ENCODE results near the gene ZNF804B. TPM values are rescaled to one million over a fixed set of nuclear protein-coding genes. Genes with fewer than 3 reads are reported as not detected.

ZNF804B gene
- total RNA-seq, 2 experiments from 2014 or later = not detected

- Histone ChIP-seq H3K9me2 (ENCODE audit: insufficient read depth, low read length) (no peaks in the 10 kb centered on the region), H3K4me1 (ENCODE audit: insufficient read depth, low read length, poor library complexity, severe bottlenecking) (no peaks in the 10 kb centered on the region), H4K20me1 (ENCODE audit: insufficient read depth, low read length) (no peaks in the 10 kb centered on the region), H3K27ac (ENCODE audit: low read depth, low read length, poor library complexity, severe bottlenecking) (no peak overlapping the region), H3K4me3 (ENCODE audit: low read depth, low read length, poor library complexity, severe bottlenecking) (no peak overlapping the region), H2AFZ (ENCODE audit: low read length) (no peak overlapping the region), H3K9me3 (ENCODE audit: low read length) (no peaks in the 10 kb centered on the region), H3K36me3 (ENCODE audit: insufficient read depth, low read length) (no peaks in the 10 kb centered on the region), H3K79me2 (ENCODE audit: insufficient read depth, low read depth, low read length) (no peaks in the 10 kb centered on the region), H3K4me2 (ENCODE audit: low read length) (no peak overlapping the region)
- TF ChIP-seq, protein P1, sequence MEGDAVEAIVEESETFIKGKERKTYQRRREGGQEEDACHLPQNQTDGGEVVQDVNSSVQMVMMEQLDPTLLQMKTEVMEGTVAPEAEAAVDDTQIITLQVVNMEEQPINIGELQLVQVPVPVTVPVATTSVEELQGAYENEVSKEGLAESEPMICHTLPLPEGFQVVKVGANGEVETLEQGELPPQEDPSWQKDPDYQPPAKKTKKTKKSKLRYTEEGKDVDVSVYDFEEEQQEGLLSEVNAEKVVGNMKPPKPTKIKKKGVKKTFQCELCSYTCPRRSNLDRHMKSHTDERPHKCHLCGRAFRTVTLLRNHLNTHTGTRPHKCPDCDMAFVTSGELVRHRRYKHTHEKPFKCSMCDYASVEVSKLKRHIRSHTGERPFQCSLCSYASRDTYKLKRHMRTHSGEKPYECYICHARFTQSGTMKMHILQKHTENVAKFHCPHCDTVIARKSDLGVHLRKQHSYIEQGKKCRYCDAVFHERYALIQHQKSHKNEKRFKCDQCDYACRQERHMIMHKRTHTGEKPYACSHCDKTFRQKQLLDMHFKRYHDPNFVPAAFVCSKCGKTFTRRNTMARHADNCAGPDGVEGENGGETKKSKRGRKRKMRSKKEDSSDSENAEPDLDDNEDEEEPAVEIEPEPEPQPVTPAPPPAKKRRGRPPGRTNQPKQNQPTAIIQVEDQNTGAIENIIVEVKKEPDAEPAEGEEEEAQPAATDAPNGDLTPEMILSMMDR (conservative IDR thresholded peaks at IDR 0.05; ENCODE audit: low read length) = no peak
- TF ChIP-seq EZH2phosphoT487 (IDR thresholded peaks at IDR 0.05; ENCODE audit: borderline replicate concordance, low read depth, low read length) = no peak
- ChIA-PET POLR2A (interaction anchor here (0.6 kb wide), 1 partner anchor 329 kb away, joined by 3 read pairs; no protein-coding TSS in a partner anchor), CTCF (ENCODE audit: unreplicated experiment) (no interaction called here)
- DNase-seq (ENCODE audit: low spot score) = no peak
- no TSS peak for BruUV-seq (replicated peaks)
- intact Hi-C loops (cut with micrococcal nuclease; ENCODE audit: unreplicated experiment) = no loop called here
Observed at GRCh38 chr7:88737632-88738031, 21.9 kb upstream of the ZNF804B start.

- ChIA-PET POLR2A (no interaction called here), CTCF (ENCODE audit: unreplicated experiment) (no interaction called here)
- Histone ChIP-seq H3K27ac (ENCODE audit: low read depth, low read length, poor library complexity, severe bottlenecking) (no peak overlapping the region), H3K4me2 (ENCODE audit: low read length) (no peak overlapping the region), H3K9me3 (ENCODE audit: low read length) (no peaks in the 10 kb centered on the region), H2AFZ (ENCODE audit: low read length) (no peak overlapping the region), H3K4me3 (ENCODE audit: low read depth, low read length, poor library complexity, severe bottlenecking) (no peak overlapping the region), H4K20me1 (ENCODE audit: insufficient read depth, low read length) (no peaks in the 10 kb centered on the region), H3K36me3 (ENCODE audit: insufficient read depth, low read length) (no peaks in the 10 kb centered on the region), H3K4me1 (ENCODE audit: insufficient read depth, low read length, poor library complexity, severe bottlenecking) (no peaks in the 10 kb centered on the region), H3K9me2 (ENCODE audit: insufficient read depth, low read length) (no peaks in the 10 kb centered on the region), H3K79me2 (ENCODE audit: insufficient read depth, low read depth, low read length) (no peaks in the 10 kb centered on the region)
- BruUV-seq (replicated peaks) = no TSS peak
- TF ChIP-seq, protein P1 (conservative IDR thresholded peaks at IDR 0.05; ENCODE audit: low read length) = no peak
- no peak for TF ChIP-seq EZH2phosphoT487 (IDR thresholded peaks at IDR 0.05; ENCODE audit: borderline replicate concordance, low read depth, low read length)
- no peak for DNase-seq (ENCODE audit: low spot score)
- intact Hi-C loops (cut with micrococcal nuclease; ENCODE audit: unreplicated experiment) = no loop called here
Observed at GRCh38 chr7:88746126-88746525, 13.4 kb upstream of the ZNF804B start.

DNA sequence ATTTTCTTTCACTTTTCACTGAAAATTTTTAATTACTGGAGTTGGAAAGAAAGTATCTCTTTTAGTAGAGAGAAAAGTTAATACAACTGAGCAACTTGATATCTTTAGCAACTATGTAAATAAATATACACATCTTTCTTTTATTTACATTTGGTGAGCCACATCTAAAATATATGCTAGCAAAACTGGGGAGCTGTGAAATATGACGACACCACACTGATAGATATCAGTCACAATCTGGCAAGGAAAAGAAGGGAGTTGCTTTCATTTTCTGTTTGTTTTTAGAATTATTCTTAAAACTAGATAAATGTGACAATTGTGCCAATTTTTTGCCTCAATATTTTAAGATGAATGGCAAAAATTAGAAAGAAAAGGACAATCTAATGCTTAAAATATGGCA lies 2.7 kb upstream of the ZNF804B start:
- Histone ChIP-seq H3K4me1 (ENCODE audit: insufficient read depth, low read length, poor library complexity, severe bottlenecking) (no peaks in the 10 kb centered on the region), H4K20me1 (ENCODE audit: insufficient read depth, low read length) (no peaks in the 10 kb centered on the region), H3K4me3 (ENCODE audit: low read depth, low read length, poor library complexity, severe bottlenecking) (no peak overlapping the region), H3K27ac (ENCODE audit: low read depth, low read length, poor library complexity, severe bottlenecking) (no peak overlapping the region), H3K36me3 (ENCODE audit: insufficient read depth, low read length) (no peaks in the 10 kb centered on the region), H2AFZ (ENCODE audit: low read length) (no peak overlapping the region), H3K9me3 (ENCODE audit: low read length) (no peaks in the 10 kb centered on the region), H3K79me2 (ENCODE audit: insufficient read depth, low read depth, low read length) (no peaks in the 10 kb centered on the region), H3K4me2 (ENCODE audit: low read length) (no peak overlapping the region), H3K9me2 (ENCODE audit: insufficient read depth, low read length) (no peaks in the 10 kb centered on the region)
- intact Hi-C loops (cut with micrococcal nuclease; ENCODE audit: unreplicated experiment) = no loop called here
- BruUV-seq (replicated peaks) = no TSS peak
- ChIA-PET POLR2A (no interaction called here), CTCF (ENCODE audit: unreplicated experiment) (no interaction called here)
- DNase-seq (ENCODE audit: low spot score) = no peak
- TF ChIP-seq, protein P1 (conservative IDR thresholded peaks at IDR 0.05; ENCODE audit: low read length) = no peak
- TF ChIP-seq EZH2phosphoT487 (IDR thresholded peaks at IDR 0.05; ENCODE audit: borderline replicate concordance, low read depth, low read length) = no peak

Measured in OCI-LY7 (cell line).